Activated CD8-positive, alpha-beta memory T cell treated with anti-CD3 and anti-CD28 coated beads for 4 hours (primary cell): ENCODE data around the gene DDX39A.
"Not testable (repeated sequence)": the region's sequence is repeated elsewhere in the genome, so short reads cannot be mapped to it uniquely, and the experiment has no call there.

Experiments used
- DNase-seq, 2 donors: peaks; one replicate each; pipeline ENCODE4 v3.0.0-alpha.2; 2020; ENCODE audit warnings: low read depth in 2 of 2

Gene DDX39A

DNA sequence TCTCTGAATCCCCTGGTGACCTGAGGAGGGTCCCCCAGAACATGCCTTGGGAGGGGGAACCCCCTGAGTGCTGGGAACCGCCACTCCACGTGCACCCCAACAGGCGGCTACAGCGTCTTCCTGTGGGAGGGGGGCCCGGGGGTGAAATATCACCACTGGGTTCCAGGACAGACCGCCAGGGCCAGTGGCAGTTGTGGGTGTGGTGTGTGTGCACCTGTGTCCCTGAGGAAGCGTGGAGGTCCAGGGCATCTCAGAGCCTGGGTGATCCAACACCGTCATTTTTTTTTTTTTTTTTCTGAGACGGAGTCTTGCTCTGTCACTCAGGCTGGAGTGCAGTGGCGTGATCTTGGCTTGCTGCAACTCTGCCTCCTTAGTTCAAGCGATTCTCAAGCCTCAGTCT lies 33.6 kb downstream of the DDX39A start:
- DNase-seq: no peak

- DNase-seq: peak; percentile 52 to 63
These were observed 35.2 kb downstream of the DDX39A start for GRCh38 chr19:14383661-14384555.

GRCh38 chr19:14381689-14382474 lies 37.3 kb downstream of the DDX39A start:
- DNase-seq: peak in 1 of 2 donors; percentile 51

DNA sequence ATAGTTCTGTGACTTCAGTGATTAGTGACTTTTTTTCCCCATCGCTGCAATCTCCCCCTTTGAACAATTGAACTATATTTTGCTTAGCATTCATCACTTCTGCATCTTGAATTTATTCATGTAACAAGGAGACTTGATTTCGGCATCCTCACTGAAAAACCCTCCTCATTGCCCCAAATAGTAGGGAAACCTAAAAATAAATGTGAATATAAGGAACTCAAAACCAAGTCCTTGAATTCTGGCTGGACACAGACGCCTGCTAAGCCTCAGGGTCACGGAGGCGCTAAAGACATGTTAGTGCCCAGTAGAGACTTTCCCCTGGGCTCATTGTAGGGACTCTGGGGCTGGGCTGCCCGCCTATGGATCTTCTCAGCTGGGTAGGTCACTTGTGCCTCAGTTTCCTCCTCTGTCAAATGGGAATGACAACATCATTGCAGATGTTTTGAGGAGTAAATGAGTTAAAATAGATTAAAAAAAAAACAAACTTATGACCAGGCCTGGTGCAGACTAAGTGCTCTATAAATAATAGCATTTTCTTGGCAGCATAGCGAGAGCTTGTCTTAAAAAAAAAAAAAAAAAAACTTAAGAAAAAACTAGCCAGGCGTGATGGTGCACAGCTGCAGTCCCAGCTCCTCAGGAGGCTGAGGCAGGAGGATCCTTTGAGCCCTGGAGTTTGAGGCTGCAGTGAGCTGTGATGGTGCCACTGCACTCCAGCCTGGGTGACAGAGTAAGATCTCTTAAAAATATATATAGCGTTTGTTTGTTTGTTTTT lies 39.7 kb downstream of the DDX39A start:
- DNase-seq: no peak

GRCh38 chr19:14378890-14379289 lies 40.3 kb downstream of the DDX39A start:
- DNase-seq: no peak

GRCh38 chr19:14377883-14378328 lies 41.2 kb downstream of the DDX39A start:
- DNase-seq: no peak

- no peak for DNase-seq
These were observed 43.4 kb downstream of the DDX39A start for GRCh38 chr19:14375582-14376291.

- DNase-seq: peak; percentile 64
These were observed 44.0 kb downstream of the DDX39A start for GRCh38 chr19:14375055-14375581.

GRCh38 chr19:14374313-14374712 lies 44.8 kb downstream of the DDX39A start:
- not testable (repeated sequence) for DNase-seq

GRCh38 chr19:14372384-14373077 lies 46.6 kb downstream of the DDX39A start:
- not testable (repeated sequence) for DNase-seq

DNA sequence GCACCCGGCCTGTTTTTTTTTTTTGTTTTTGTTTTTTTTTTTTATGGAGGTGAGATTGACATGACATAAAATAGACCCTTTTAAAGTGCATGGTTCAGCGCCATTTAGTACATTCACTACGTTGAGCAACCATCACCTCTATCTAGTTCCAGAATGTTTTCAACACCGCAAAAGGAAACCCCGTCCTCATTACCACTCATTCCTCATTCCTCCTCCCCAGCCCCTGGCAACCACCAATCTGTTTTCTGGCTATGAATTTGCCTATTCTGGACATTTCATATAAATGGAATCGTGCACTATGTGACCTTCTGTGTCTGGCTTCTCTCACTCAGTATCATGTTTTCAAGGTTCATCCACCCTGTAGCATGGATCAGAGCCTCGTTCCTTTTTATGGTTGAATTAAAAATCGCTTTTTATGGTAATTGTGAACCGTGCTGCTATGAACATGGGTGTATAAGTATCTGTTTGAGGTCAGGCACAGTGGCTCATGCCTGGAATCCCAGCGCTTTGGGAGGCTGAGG lies 47.8 kb downstream of the DDX39A start:
- no peak for DNase-seq

DNA sequence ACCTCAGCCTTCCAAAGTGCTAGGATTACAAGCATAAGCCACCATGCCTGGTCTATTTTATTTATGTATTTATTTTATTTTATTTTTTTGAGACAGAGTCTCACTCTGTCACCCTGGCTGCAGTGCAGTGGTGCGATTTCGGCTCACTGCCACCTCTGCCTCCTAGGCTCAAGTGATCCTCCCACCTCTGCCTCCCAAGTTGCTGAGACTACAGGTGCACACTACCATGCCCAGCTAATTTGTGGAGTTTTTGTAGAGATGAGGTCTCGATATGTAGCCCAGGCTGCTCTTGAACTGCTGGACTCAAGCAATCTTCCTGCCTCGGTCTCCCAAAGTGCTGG lies 48.2 kb downstream of the DDX39A start:
- DNase-seq: no peak

DNA sequence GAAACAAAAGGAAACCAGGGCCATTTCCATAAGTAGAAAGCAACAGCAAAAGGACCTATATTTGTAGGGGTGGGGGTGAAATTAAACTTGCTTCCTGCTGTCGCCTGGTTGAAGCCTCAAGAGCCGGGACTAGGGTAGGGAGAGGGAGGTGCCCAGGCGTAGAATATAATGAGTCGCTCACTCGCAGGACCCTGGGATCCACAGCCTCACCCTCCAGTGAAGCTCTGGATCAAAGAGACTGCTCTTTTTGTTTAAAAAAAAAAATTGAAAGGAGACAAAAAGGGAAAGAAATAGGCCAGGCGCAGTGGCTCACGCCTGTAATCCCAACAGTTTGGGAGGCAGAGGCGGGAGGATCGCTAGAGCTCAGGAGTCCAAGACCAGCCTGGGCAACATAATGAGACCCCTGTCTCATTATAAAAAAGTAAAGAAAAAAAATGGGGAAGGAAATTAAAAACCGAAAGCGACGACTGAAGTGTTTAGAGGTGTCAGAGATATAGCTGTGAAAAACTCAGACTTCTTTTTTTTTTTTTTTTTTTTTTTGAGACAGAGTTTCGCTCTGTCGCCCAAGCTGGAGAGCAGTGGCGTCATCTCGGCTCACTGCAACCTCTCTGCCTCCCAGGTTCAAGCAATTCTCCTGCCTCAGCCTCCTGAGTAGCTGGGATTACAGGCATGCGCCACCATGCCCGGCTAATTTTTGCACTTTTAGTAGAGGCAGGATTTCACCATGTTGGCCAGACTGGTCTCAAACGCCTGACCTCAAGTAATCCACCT lies 48.8 kb downstream of the DDX39A start:
- no peak for DNase-seq

DNA sequence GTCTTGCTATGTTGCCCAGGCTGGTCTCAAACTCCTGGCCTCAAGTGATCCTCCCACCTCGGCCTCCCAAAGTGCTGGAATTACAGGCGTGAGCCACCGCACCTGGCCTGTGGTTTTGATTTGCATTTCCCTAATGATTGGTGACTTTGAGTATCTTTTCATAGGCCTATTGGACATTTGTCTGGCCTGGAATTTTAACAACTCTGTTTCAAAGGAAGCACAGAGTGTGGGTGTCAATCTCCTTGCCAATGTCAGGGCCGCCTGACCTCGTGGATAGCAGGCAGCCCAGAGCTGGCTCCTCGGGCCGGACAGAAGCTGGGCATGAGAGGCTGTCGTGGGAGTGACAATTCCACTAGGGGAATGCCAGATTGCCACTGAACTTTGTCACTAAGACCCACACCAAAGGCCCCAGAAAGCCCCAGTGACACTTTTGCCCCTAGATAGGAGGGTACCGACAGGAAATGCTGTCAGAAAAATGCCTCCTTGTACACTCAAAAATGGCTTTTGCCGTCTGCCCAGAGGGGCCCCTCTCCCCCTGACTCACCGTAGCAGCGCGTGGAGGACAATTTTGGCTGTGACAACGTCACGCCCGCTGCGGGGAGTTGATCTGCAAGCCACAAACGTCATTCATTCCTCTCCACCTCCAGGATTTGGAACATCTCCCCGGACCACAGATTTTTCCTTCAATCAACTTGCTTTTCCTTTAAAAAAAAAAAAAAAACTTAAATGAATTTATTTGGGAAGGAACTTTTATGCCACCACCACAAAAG lies 49.6 kb downstream of the DDX39A start:
- peak; percentile 83 to 87 for DNase-seq

GRCh38 chr19:14368011-14368513 lies 51.1 kb downstream of the DDX39A start:
- no peak for DNase-seq

DNA sequence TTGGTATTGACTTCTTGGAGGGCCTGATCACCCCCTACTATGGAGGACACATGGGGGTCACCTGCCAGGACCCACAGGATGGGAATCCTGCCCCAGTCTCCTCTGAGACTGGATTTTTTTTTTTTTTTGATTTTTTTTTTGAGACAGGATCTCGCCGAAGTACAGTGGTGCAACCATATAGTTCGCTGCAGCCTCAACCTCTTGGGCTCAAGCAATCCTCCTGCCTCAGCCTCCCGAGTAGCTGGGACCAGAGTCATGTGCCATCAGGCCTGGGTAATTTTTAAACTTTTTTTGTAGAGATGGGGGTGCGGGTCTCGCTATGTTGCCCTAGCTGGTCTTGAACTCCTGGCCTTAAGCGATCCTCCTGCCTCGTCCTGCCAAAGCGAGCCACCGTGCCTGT lies 52.1 kb downstream of the DDX39A start:
- no peak for DNase-seq

GRCh38 chr19:14366529-14366928 lies 52.6 kb downstream of the DDX39A start:
- DNase-seq: peak; percentile 75 to 80

DNA sequence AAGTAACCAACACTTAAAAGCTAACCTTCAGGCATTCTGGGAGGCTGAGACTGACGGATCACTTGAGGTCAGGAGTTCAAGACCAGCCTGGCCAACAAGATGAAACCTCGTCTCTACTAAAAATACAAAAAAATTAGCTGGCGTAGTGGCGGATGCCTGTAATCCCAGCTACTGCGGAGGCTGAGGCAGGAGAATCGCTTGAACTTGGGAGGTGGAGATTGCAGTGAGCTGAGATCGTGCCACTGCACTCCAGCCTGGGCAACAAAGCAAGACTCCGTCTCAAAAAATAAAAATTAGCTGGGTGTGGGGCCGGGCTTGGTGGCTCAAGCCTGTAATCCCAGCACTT lies 55.1 kb downstream of the DDX39A start:
- DNase-seq: not testable (repeated sequence)
